Neuronal stem cell (in vitro differentiated cells): ENCODE results near the gene TOR1AIP1.

Experiments used
- DNase-seq: peaks from one replicate; pipeline ENCODE4 v3.0.0-alpha.2; 2013; ENCODE audit warnings: low spot score
- H2AFZ ChIP-seq: one replicate; pipeline ENCODE4 v1.6.1; 2013; ENCODE audit warnings: mild to moderate bottlenecking, low read length, inconsistent platforms
- H2AK5ac ChIP-seq: 2 replicates; pipeline ENCODE4 v1.6.1; 2013; ENCODE audit warnings: low read depth, mild to moderate bottlenecking, inconsistent platforms, low read length, moderate library complexity, mixed read lengths
- H2BK120ac ChIP-seq: 2 replicates; pipeline ENCODE4 v1.6.1; 2013; ENCODE audit warnings: low read depth, mild to moderate bottlenecking, inconsistent platforms, low read length, moderate library complexity, mixed read lengths
- H2BK12ac ChIP-seq: one replicate; pipeline ENCODE4 v1.6.1; 2013; ENCODE audit warnings: low read length, inconsistent platforms
- H2BK15ac ChIP-seq: 2 replicates; pipeline ENCODE4 v1.6.1; 2013; ENCODE audit warnings: mild to moderate bottlenecking, low read length, inconsistent platforms, mixed read lengths
- H2BK5ac ChIP-seq: one replicate; pipeline ENCODE4 v1.6.1; 2013; ENCODE audit warnings: inconsistent platforms, mild to moderate bottlenecking, low read length, moderate library complexity
- H3K14ac ChIP-seq: one replicate; pipeline ENCODE4 v1.6.1; 2013; ENCODE audit warnings: low read length, inconsistent platforms
- H3K18ac ChIP-seq: 2 replicates; pipeline ENCODE4 v1.6.1; 2013; ENCODE audit warnings: low read length, inconsistent platforms
- H3K23ac ChIP-seq: 2 replicates; pipeline ENCODE4 v1.6.1; 2013; ENCODE audit warnings: low read depth, mild to moderate bottlenecking, mixed read lengths, low read length, inconsistent platforms; ENCODE audit not compliant: poor library complexity
- H3K27ac ChIP-seq: replicated peaks from 3 replicates; pipeline ENCODE4 v1.5.1; 2013; ENCODE audit warnings: low read length, inconsistent platforms
- H3K27me3 ChIP-seq, 3 experiments: 2 replicates each; pipeline ENCODE4 v1.6.1; 2013; ENCODE audit warnings: low read length in 3 of 3, mild to moderate bottlenecking in 2 of 3, inconsistent platforms in 1 of 3, low read depth in 1 of 3, mixed read lengths in 1 of 3, moderate library complexity in 1 of 3; ENCODE audit not compliant: control insufficient read depth in 3 of 3, insufficient read depth in 3 of 3
- H3K36me3 ChIP-seq, 2 donors: replicated peaks in 1 of 2; 2 replicates each; pipeline ENCODE4 v1.6.1; 2013; ENCODE audit warnings: low read length in 2 of 2; ENCODE audit not compliant: control insufficient read depth in 2 of 2, insufficient read depth in 2 of 2
- H3K4ac ChIP-seq: 2 replicates; pipeline ENCODE4 v1.6.1; 2013; ENCODE audit warnings: inconsistent platforms, mild to moderate bottlenecking, low read length, moderate library complexity
- H3K4me1 ChIP-seq, 2 donors: 1 replicate in 1 of 2; 2 replicates in 1 of 2; pipeline ENCODE4 v1.6.1; 2013; ENCODE audit warnings: low read length in 2 of 2, low read depth in 1 of 2; ENCODE audit not compliant: control insufficient read depth in 2 of 2, insufficient read depth in 1 of 2
- H3K4me2 ChIP-seq: one replicate; pipeline ENCODE4 v1.6.1; 2013; ENCODE audit warnings: mild to moderate bottlenecking, low read length, inconsistent platforms; ENCODE audit not compliant: insufficient read depth, poor library complexity, severe bottlenecking
- H3K4me3 ChIP-seq, 2 donors: 2 replicates each; pipeline ENCODE4 v1.5.1; 2013; ENCODE audit warnings: low read length in 2 of 2, mild to moderate bottlenecking in 2 of 2, inconsistent platforms in 1 of 2, moderate library complexity in 1 of 2
- H3K79me1 ChIP-seq: one replicate; pipeline ENCODE4 v1.6.1; 2013; ENCODE audit warnings: low read depth, mild to moderate bottlenecking, inconsistent platforms, low read length, moderate library complexity
- H3K9ac ChIP-seq: one replicate; pipeline ENCODE4 v1.6.1; 2013; ENCODE audit warnings: mild to moderate bottlenecking, low read depth, low read length, inconsistent platforms; ENCODE audit not compliant: poor library complexity
- H3K9me3 ChIP-seq, 2 donors: replicated peaks in 1 of 2; 2 replicates each; pipeline versions ENCODE3 to v1.6.1; 2013; ENCODE audit warnings: low read length in 2 of 2, mild to moderate bottlenecking in 2 of 2, inconsistent platforms in 1 of 2, low read depth in 1 of 2, mixed read lengths in 1 of 2, moderate library complexity in 1 of 2; ENCODE audit not compliant: control insufficient read depth in 2 of 2, insufficient read depth in 1 of 2
- H4K8ac ChIP-seq: one replicate; pipeline ENCODE4 v1.6.1; 2013; ENCODE audit warnings: low read depth, mild to moderate bottlenecking, inconsistent platforms, low read length, moderate library complexity
- H4K91ac ChIP-seq: one replicate; pipeline ENCODE4 v1.6.1; 2013; ENCODE audit warnings: low read length, low read depth, mild to moderate bottlenecking, inconsistent platforms; ENCODE audit not compliant: poor library complexity
- WGBS, 2 donors: extraction: QIAGEN DNeasy Blood & Tissue Kit; methylation state at CpG; one replicate each; pipeline ENCODE4 v1.1.7; 2013; ENCODE audit warnings: missing lambda C conversion rate in 2 of 2, mixed read lengths in 1 of 2; ENCODE audit not compliant: insufficient read length in 2 of 2, insufficient replicate concordance in 1 of 2; ENCODE audit errors: extremely low coverage in 2 of 2; 5-methylcytosine and 5-hydroxymethylcytosine counted together

TOR1AIP1 gene

GRCh38 chr1:179951383-179952144 is 69.5 kb downstream of the TOR1AIP1 start:
- Histone ChIP-seq H2BK5ac (no peak overlapping the region), H3K79me1 (peaks cover 4% of the 10 kb centered on the region), H3K4me3 (no peak overlapping the region), H3K23ac (no peak overlapping the region), H3K14ac (no peak overlapping the region), H3K4me2 (no peak overlapping the region), H2BK12ac (no peak overlapping the region), H3K36me3 (no peaks in the 10 kb centered on the region), H2BK15ac (no peak overlapping the region), H3K27ac (no peak overlapping the region), H3K9ac (no peak overlapping the region), H3K18ac (no peak overlapping the region), H3K9me3 (no peaks in the 10 kb centered on the region), H2BK120ac (no peak overlapping the region), H2AK5ac (no peak overlapping the region), H4K8ac (no peak overlapping the region), H2AFZ (peak overlapping the region; percentile 13), H3K4ac (no peak overlapping the region), H3K27me3 (no peaks in the 10 kb centered on the region), H3K4me1 (peaks cover 0 to 1% of the 10 kb centered on the region in 2 donors), H4K91ac (no peak overlapping the region)
- no peak for DNase-seq
- no CpG with 5 or more reads among the region's 10 CpGs for WGBS, 2 donors

GRCh38 chr1:179952186-179952585 is 70.1 kb downstream of the TOR1AIP1 start:
- H4K91ac ChIP-seq, result no peak overlapping the region
- no peak overlapping the region for H2BK5ac ChIP-seq
- peak overlapping the region; percentile 2 for H2AFZ ChIP-seq
- no peaks in the 10 kb centered on the region for H3K27me3 ChIP-seq
- no peak overlapping the region for H2BK120ac ChIP-seq
- H3K27ac ChIP-seq, result no peak overlapping the region
- no peak overlapping the region for H3K18ac ChIP-seq
- H3K23ac ChIP-seq, result no peak overlapping the region
- no peak overlapping the region for H3K14ac ChIP-seq
- H2BK15ac ChIP-seq, result no peak overlapping the region
- no peak overlapping the region for H3K9ac ChIP-seq
- no CpG with 5 or more reads among the region's 4 CpGs for WGBS, 2 donors
- H2BK12ac ChIP-seq, result no peak overlapping the region
- no peaks in the 10 kb centered on the region for H3K9me3 ChIP-seq
- H4K8ac ChIP-seq, result no peak overlapping the region
- H3K4me2 ChIP-seq, result no peak overlapping the region
- peaks cover 4% of the 10 kb centered on the region for H3K79me1 ChIP-seq
- H3K4me1 ChIP-seq, result peaks cover 1 to 2% of the 10 kb centered on the region in 2 donors
- no peaks in the 10 kb centered on the region for H3K36me3 ChIP-seq
- no peak for DNase-seq
- no peak overlapping the region for H2AK5ac ChIP-seq
- H3K4ac ChIP-seq, result no peak overlapping the region
- no peak overlapping the region for H3K4me3 ChIP-seq

- H3K4me2 ChIP-seq, result peak overlapping the region; percentile 60
- no peaks in the 10 kb centered on the region for H3K9me3 ChIP-seq
- no peak overlapping the region for H3K4ac ChIP-seq
- no peak overlapping the region for H2BK120ac ChIP-seq
- no peak for DNase-seq
- no peaks in the 10 kb centered on the region for H3K27me3 ChIP-seq
- no peak overlapping the region for H2BK12ac ChIP-seq
- no peak overlapping the region for H4K91ac ChIP-seq
- H3K14ac ChIP-seq, result no peak overlapping the region
- peaks cover 4% of the 10 kb centered on the region for H3K79me1 ChIP-seq
- H3K4me3 ChIP-seq, result peak overlapping the region; percentile 54 to 81
- no peak overlapping the region for H3K18ac ChIP-seq
- WGBS, 2 donors, result no CpG with 5 or more reads among the region's 19 CpGs
- peak overlapping the region; percentile 83 for H2AFZ ChIP-seq
- no peak overlapping the region for H3K23ac ChIP-seq
- no peak overlapping the region for H2BK5ac ChIP-seq
- H2BK15ac ChIP-seq, result no peak overlapping the region
- H3K4me1 ChIP-seq, result peaks cover 1 to 2% of the 10 kb centered on the region in 2 donors
- H3K9ac ChIP-seq, result no peak overlapping the region
- no peak overlapping the region for H2AK5ac ChIP-seq
- H3K36me3 ChIP-seq, result no peaks in the 10 kb centered on the region
- H4K8ac ChIP-seq, result no peak overlapping the region
- peak overlapping the region; percentile 15 for H3K27ac ChIP-seq
Observed at GRCh38 chr1:179953974-179954492, 71.9 kb downstream of the TOR1AIP1 start.

GRCh38 chr1:179954493-179955286 is 72.6 kb downstream of the TOR1AIP1 start, which contains the start of gene CEP350:
CEP350 (plus strand) TSS chr1:179954810; CDS start chr1:179986182, 31,372 bp downstream.
- peaks cover 4% of the 10 kb centered on the region for H3K79me1 ChIP-seq
- H4K91ac ChIP-seq, result no peak within 1 kb of the TSS
- H3K27me3 ChIP-seq, result no peaks in the 10 kb centered on the region
- H3K14ac ChIP-seq, result peak within 1 kb of the TSS; percentile 90
- H2BK120ac ChIP-seq, result no peak within 1 kb of the TSS
- peak within 1 kb of the TSS; percentile 94 for H2BK5ac ChIP-seq
- no CpG with 5 or more reads among the region's 72 CpGs for WGBS, 2 donors
- no peaks in the 10 kb centered on the region for H3K9me3 ChIP-seq
- H3K27ac ChIP-seq, result peak within 1 kb of the TSS; percentile 88
- H3K23ac ChIP-seq, result peak within 1 kb of the TSS; percentile 98
- DNase-seq, result peak; percentile 97
- peak within 1 kb of the TSS; percentile 54 to 97 for H3K4me3 ChIP-seq
- H2BK15ac ChIP-seq, result peak within 1 kb of the TSS; percentile 56
- H3K4ac ChIP-seq, result peak within 1 kb of the TSS; percentile 78
- H3K9ac ChIP-seq, result peak within 1 kb of the TSS; percentile 96
- no peaks in the 10 kb centered on the region for H3K36me3 ChIP-seq
- peak within 1 kb of the TSS; percentile 60 for H3K4me2 ChIP-seq
- H2BK12ac ChIP-seq, result no peak within 1 kb of the TSS
- peak within 1 kb of the TSS; percentile 92 for H2AFZ ChIP-seq
- H2AK5ac ChIP-seq, result peak within 1 kb of the TSS; percentile 76
- H3K18ac ChIP-seq, result peak within 1 kb of the TSS; percentile 99
- no peak within 1 kb of the TSS for H4K8ac ChIP-seq
- peaks cover 1 to 2% of the 10 kb centered on the region in 2 donors for H3K4me1 ChIP-seq
